Colonic mucosa (tissue), 4 donors: ENCODE measurements around the gene RAB4B. TPM values are rescaled to one million over a fixed set of nuclear protein-coding genes. Genes with fewer than 3 reads are reported as not detected.
"Not testable (repeated sequence)": the region's sequence is repeated elsewhere in the genome, so short reads cannot be mapped to it uniquely, and the experiment has no call there.

Experiments
- DNase-seq: peaks from one replicate; pipeline ENCODE4 v3.0.0-alpha.2; 2020
- H3K27ac ChIP-seq: fragments of 200-600 bp; one replicate; pipeline ENCODE4 v1.8.0; 2021
- H3K27me3 ChIP-seq: fragments of 200-600 bp; one replicate; pipeline ENCODE4 v1.8.0; 2021
- H3K36me3 ChIP-seq: fragments of 200-600 bp; one replicate; pipeline ENCODE4 v1.8.0; 2021
- H3K4me1 ChIP-seq: fragments of 200-600 bp; one replicate; pipeline ENCODE4 v1.8.0; 2021; ENCODE audit warnings: mild to moderate bottlenecking
- H3K4me3 ChIP-seq: fragments of 200-600 bp; one replicate; pipeline ENCODE4 v1.8.0; 2021
- H3K9ac ChIP-seq, 2 donors: one replicate each; pipeline ENCODE4 v1.7.0; 2013; ENCODE audit warnings: control low read depth in 2 of 2, low read depth in 2 of 2, low read length in 2 of 2
- H3K9me3 ChIP-seq: fragments of 200-600 bp; one replicate; pipeline ENCODE4 v1.8.0; 2021
- CTCF ChIP-seq: fragments of 200-600 bp; IDR thresholded peaks from one replicate; pipeline ENCODE4 v1.8.0; 2022; ENCODE audit warnings: antibody characterized with exemption, mild to moderate bottlenecking
- intact Hi-C: fragments of 100-400 bp; cut with DNase I; formaldehyde crosslinking; loops from one replicate; pipeline ENCODE4 v1.14.1; 2022
- total RNA-seq, 2 donors: library from RNA; stranded (reverse); fragmentation: NEBNext Ultra II Directional in 1 of 2; extraction: Animal tissue kit (Norgen Biotek cat#: 25700) in 1 of 2; gene quantifications; one replicate each; pipeline ENCODE4 v1.2.1, GENCODE V29; 2021
- donor health status: healthy.
- donor health status: DM: no; HTN: no; CAD: no.
- donor health status: DM: no; HTN: no; CAD: no.

Gene RAB4B
- total RNA-seq, 2 donors from 2014 or later = 42.3 to 53.4 TPM

- no peak for TF ChIP-seq CTCF
- Histone ChIP-seq H3K27ac (no peak overlapping the region), H3K9me3 (no peaks in the 10 kb centered on the region), H3K36me3 (peaks cover 4% of the 10 kb centered on the region), H3K4me1 (no peaks in the 10 kb centered on the region), H3K9ac (no peak overlapping the region), H3K27me3 (no peaks in the 10 kb centered on the region), H3K4me3 (no peak overlapping the region)
- no peak for DNase-seq
- intact Hi-C loops = no loop called here
Measured at GRCh38 chr19:40813182-40813581, 35.1 kb downstream of the RAB4B start.

- Histone ChIP-seq H3K4me1 (peaks cover 3% of the 10 kb centered on the region), H3K9me3 (no peaks in the 10 kb centered on the region), H3K9ac (no peak overlapping the region), H3K27me3 (no peaks in the 10 kb centered on the region), H3K36me3 (no peaks in the 10 kb centered on the region), H3K4me3 (no peak overlapping the region), H3K27ac (no peak overlapping the region)
- no peak for TF ChIP-seq CTCF
- intact Hi-C loops = no loop called here
- DNase-seq = no peak
Measured at GRCh38 chr19:40815223-40815622, 37.2 kb downstream of the RAB4B start.

GRCh38 chr19:40818480-40819399 lies 40.7 kb downstream of the RAB4B start:
- H3K27ac ChIP-seq, H3K9me3 ChIP-seq, H3K36me3 ChIP-seq, H3K4me1 ChIP-seq, intact Hi-C loops, H3K27me3 ChIP-seq, H3K4me3 ChIP-seq: not testable (repeated sequence)
- H3K9ac ChIP-seq = peak overlapping the region; percentile 26 to 35
- DNase-seq = peak; percentile 88

- not testable (repeated sequence) for H3K27ac ChIP-seq, H3K4me3 ChIP-seq, H3K36me3 ChIP-seq, H3K9me3 ChIP-seq, H3K27me3 ChIP-seq, H3K4me1 ChIP-seq
- peak; percentile 65 for DNase-seq
- peak; percentile 78 for TF ChIP-seq CTCF
- H3K9ac ChIP-seq = peak overlapping the region in 1 of 2 donors; percentile 46
- intact Hi-C loops = loop anchor here (2.0 kb wide), 1 partner anchor 157 kb away; no protein-coding TSS in a partner anchor
Measured at GRCh38 chr19:40819479-40820234, 41.6 kb downstream of the RAB4B start.

GRCh38 chr19:40822161-40822560 lies 44.1 kb downstream of the RAB4B start:
- Histone ChIP-seq H3K27ac (no peak overlapping the region), H3K36me3 (no peaks in the 10 kb centered on the region), H3K9ac (no peak overlapping the region), H3K4me1 (peaks cover 3% of the 10 kb centered on the region), H3K4me3 (no peak overlapping the region), H3K27me3 (no peaks in the 10 kb centered on the region), H3K9me3 (no peaks in the 10 kb centered on the region)
- DNase-seq = peak; percentile 17
- intact Hi-C loops = no loop called here
- TF ChIP-seq CTCF = no peak

GRCh38 chr19:40822704-40823553 lies 44.9 kb downstream of the RAB4B start:
- H3K9ac ChIP-seq, H3K27ac ChIP-seq: not testable (repeated sequence)
- peak; percentile 17 for DNase-seq

GRCh38 chr19:40824916-40825315 lies 46.9 kb downstream of the RAB4B start:
- H3K4me3 ChIP-seq, H3K9me3 ChIP-seq, H3K9ac ChIP-seq, H3K36me3 ChIP-seq, H3K27me3 ChIP-seq, H3K27ac ChIP-seq, H3K4me1 ChIP-seq, intact Hi-C loops: not testable (repeated sequence)
- peak; percentile 15 for DNase-seq

More at GRCh38 chr19:40822704-40823553, 44.9 kb downstream of the RAB4B start:
- H3K4me1 ChIP-seq, H3K36me3 ChIP-seq, H3K4me3 ChIP-seq, H3K27me3 ChIP-seq, intact Hi-C loops, H3K9me3 ChIP-seq: not testable (repeated sequence)

GRCh38 chr19:40825460-40826095 lies 47.5 kb downstream of the RAB4B start:
- H3K27me3 ChIP-seq, H3K4me3 ChIP-seq, H3K36me3 ChIP-seq, H3K9me3 ChIP-seq, DNase-seq, H3K4me1 ChIP-seq, H3K9ac ChIP-seq, intact Hi-C loops, H3K27ac ChIP-seq: not testable (repeated sequence)
